A549 treated with CpdA at 1 μM for 4 hours (cell line): ENCODE results near the gene EMC9. TPM values are rescaled to one million over a fixed set of nuclear protein-coding genes. Genes with fewer than 3 reads are reported as not detected.

Experiments
- total RNA-seq: library from RNA; stranded (reverse); fragments of 200-300 nt; extraction: Qiagen RNA extraction; gene quantifications from 5 replicates; pipeline ENCODE4 v1.2.3, GENCODE V29; 2022; ENCODE audit warnings: low read depth

Gene EMC9, protein sequence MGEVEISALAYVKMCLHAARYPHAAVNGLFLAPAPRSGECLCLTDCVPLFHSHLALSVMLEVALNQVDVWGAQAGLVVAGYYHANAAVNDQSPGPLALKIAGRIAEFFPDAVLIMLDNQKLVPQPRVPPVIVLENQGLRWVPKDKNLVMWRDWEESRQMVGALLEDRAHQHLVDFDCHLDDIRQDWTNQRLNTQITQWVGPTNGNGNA
- total RNA-seq, result 48.8 to 64.4 TPM (median 62.6 TPM) in 5 replicates

DNA sequence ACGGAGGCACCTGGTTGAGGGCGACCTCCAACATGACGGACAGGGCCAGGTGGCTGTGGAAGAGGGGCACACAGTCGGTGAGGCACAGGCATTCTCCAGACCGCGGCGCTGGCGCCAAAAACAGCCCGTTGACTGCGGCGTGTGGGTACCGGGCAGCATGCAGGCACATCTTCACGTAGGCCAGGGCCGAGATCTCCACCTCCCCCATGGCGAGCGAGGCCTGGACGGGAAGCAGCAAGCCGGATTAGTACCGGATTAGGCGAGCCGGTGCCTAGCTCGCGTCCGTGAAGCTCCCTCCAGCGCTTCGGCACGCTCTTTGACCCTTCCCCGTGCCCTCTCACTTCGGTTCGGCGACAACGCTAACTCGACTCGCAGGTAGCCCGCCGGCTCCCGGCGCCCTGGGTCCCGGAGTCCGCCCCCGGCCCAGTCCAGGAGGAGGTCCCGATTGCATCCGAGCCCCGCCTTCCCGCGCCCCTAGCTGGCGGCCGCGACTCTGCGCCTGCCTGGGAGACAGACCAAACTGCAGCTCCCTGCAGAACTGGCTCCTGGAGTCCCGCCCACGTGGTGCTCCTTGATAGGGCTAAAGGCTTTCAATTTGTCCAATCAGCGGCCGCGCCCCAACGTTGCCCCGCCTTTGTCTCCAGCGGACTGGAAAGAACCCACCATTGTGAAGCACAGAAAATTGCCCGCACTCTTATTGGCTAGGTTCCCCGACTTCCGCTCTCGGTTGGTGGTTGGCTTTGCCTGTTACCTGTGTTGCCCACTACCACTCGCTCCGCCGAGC lies at the start of gene EMC9:
Gene EMC9, minus strand, starts transcription at position 495 of the 784 bp plus-strand sequence. Its CDS starts 287 bp downstream, at position 208.

DNA sequence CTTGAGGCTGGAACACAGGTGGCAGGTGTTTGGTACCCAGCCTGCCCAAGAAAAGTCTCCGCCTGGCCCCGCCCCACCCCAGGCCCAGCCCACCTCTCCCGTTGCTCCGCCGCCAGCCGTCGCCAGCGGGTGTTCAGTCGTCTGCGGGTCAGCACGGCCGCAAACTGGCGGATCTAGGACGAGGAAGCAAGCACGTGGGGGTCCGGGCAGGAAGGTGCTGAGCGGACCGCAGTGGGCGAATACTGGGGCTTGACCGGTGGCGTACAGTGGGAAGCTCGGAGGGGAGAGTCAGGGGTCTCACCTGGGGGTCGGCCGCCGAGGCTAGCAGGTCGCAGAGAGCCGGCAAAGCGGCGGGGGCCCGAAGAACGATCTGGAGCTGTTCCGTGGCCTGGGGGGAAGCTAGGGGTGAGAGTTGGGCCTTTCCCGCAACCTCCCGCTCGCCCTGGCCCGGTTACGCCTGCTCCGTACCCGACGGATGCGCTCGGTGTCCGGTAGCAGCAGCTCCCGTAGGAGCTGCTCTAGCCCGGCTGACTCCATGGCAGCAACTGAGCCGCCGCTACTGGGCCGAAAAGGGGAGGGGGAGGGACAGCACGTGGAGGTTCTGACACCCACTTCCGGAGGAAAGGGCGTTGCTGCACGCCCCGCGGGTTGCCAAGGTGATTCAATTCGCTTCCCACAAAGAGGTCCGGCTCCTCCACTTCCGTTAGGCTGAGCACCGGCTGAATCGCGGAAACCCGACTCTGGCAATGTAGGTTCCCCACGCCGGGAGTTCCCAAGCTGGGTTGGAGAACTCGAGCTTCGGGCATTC lies 47.1 kb upstream of the EMC9 start, which contains the start of gene IPO4:
Gene IPO4, minus strand, starts transcription at position 566 of the 808 bp plus-strand sequence. Its CDS starts 29 bp downstream, at position 537.

DNA sequence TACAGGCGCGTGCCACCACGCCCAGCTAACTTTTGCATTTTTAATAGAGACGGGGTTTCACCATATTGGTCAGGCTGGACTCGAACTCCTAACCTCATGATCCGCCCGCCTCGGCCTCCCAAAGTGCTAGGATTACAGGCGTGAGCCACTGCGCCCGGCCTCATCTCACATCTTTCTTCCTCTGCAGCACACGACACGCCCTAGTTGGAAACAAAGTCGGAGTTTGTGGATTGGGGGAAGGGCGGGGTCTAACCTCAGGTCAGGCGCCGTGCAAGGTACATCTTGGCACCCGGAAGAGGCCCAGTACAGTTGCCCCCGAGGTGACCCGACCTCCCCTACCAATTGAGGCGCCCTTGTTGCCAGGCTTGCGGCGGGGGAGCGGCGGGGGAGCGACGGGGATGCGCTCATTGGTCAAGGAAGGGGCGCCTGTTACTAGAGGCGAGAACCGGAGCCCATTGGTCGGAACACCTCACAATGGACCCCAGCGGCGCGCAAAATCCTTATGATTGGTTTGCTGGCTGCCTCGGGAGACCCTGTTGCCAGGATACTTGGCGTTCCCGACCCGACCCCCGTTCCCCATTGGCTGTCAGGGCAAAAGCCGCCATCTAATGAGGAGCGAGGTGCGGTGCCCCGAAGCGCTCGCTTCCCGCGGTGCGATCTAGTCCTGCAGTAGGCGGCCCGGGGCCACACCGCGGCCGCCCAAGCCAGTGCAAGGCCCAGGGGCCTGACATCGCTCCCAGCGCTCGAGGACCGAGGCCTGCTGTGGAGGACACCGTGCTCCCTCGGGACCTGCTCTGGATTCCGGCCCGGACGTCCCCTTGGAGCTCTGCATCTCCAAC lies 30.2 kb upstream of the EMC9 start, which contains the start of gene REC8:
Gene REC8, plus strand, starts transcription at position 659 of the 839 bp plus-strand sequence. CDS start 473 bp downstream, outside the sequence.

DNA sequence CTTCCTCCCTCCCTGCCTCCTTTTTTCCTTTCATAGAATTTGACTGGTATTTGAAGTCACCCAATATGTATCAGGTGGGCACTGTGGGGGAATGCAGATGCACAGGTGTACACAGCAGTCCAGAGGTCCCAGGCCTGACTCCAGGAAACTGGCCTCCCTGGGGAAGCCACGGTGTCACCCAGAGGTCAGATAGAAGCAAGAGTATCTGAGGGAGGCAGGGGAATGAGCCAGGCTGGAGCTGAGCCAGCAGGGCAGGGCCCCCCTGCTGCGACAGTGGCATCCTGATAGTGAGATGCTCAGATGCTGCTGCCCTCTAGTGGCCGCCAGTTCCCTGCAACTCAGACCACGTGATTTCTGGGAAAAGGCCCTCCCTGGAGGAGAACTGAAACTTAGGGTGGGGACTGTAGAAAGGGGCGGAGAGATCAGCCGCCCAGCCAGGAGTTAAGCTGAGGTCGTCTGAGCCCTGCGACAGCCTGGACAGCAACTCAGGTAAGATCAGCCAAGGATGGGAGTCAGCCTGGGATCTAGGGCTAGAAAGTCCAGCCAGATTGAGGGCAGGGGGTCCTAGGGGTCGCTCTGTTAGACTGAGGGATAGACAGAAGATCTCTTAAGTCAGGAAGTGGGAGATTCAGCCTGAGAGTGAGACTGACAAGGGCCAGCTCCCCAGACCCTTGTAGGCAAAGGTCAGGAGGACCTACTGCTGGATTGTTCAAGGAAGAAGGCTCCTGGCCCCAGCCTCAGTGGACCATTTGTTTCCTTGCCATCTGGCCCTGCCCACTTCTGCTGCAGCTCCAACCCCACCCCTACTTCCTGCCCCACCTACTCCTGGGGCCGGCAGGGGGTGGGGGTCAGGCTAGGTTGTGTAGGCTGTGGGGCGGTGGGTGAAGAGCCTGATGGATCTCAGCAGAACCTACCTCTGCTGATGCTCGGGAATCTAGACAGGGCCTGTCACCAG lies 19.7 kb upstream of the EMC9 start, which contains the start of gene IRF9:
Gene IRF9, plus strand, starts transcription at position 416 of the 955 bp plus-strand sequence. CDS start 880 bp downstream, outside the sequence.

DNA sequence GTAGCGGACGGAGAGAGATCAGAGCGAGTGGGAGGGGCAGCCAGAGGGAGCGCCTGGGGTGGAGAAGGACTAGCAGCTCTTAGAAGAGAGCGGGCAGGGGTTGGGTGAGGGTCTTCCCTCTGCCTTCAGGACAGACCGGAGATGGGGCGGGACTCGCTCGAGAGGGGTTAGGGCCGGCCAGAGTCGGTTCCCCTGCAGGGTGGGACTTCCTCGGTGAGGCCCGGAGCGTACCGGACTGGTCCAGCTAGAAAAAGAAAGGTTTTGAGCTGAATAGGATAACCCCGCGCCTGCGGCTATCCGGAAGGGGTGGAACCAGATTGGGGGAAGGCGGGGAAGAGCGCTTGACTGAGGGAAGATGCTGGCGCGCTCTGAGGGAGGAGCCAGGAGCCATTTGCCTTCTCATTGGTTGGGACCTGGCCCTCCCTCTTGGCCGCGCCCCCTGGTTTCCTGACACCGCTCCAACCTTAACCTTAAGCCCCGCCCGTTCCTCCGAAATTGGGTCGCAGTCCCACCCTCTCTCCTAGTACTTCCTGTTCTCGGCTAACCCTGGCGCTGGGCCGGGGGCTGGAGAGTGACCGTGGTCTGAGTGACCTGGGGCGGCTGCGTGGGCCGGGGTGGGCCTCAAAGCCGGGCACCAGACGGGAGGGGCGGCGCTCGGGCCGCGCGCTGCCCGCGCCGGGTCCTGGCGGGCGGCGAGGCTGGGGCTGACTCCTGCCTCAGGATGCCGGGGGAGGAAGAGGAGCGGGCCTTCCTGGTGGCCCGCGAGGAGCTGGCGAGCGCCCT lies 5.8 kb upstream of the EMC9 start, which contains the start of gene RNF31:
Gene RNF31, plus strand, starts transcription at position 521 of the 783 bp plus-strand sequence. Its CDS starts 201 bp downstream, at position 722.

DNA sequence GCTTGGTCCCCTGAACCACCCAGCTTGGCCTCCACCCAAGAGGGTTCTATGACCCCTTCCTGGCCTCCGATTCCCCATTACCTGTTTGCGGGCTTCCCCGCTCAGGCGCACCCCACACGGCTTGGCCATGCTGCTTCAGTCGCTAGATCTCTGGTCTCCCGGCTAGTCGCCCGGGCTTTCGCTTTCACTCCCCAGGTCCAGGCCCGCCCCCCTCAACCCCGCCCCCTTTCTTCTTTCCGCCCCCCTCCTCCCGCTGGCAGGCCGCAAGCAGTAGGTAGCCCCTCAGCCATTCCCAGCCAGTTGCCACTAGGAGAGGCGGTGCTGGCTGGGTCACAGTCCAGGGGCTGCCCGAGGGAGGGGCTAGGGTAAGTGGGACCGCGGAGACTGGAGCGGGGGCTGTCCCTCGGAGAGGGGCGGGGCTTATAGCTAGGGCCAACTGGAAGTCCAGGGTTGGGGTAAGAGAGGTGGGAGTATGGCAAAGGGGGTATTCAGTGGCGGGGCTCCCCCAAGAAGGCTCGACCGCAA lies 5.1 kb upstream of the EMC9 start, which contains the start of gene PSME2:
Gene PSME2, minus strand, starts transcription at position 158 of the 525 bp plus-strand sequence. Its CDS starts 29 bp downstream, at position 129.

DNA sequence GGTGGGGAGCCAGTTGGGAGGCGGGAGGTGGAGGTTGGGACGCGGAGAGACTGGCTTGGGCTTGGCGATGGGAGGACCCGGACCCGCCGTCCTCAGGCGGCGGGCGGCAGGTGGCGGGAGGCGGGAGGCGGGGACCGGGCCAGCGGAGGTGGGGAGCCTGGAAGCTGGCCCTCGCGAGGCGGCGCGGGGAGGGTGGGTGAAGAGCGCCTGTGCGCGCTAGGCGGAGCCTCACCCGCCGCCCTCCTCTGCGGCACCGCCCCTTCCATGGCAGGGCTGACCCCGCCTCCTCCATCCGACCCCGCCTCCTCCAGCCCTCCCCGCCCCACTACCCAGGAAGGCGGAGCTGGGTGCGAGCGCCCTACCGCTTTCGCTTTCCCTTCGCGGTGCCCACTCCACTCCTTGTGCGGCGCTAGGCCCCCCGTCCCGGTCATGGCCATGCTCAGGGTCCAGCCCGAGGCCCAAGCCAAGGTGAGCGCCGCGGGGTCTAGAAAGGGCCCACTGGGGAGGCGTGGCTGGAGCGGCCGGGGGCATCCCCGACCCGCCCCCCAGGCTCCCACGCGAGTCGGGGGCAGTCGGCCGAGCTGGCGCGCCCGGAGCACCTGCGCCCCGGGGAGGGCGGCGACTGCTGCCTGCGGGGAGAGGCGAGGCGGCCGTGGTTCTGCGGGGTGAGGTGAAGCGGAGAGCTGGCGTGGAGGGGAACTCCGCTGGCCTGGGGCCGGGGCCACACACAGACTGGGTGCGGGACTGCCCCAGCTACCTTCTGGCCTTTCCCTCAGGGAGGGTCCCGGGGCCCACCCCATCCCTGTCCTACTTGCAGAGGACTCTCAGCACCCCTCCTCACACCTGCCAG lies 5.3 kb downstream of the EMC9 start, which contains the start of gene PSME1:
Gene PSME1, plus strand, starts transcription at position 361 of the 850 bp plus-strand sequence. Its CDS starts 69 bp downstream, at position 430.

DNA sequence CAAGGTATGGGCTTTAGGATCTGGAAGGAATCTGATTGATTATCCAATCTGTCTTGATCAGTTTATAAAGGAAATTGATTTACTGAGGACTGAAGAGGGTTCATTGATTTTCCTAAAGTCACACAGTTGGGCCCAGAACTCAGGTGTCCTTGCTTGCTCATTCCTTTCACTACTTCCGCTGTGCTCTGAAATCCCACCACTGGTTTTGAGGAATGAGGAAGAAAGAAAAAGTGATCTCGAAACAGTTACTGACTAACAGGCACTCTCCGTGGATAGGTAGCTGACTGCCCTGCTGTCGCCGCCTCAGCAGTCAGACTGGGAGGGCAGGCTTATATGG lies 11.0 kb downstream of the EMC9 start, which contains the start of gene FITM1:
Gene FITM1, plus strand, starts transcription at position 280 of the 337 bp plus-strand sequence. CDS start 905 bp downstream, outside the sequence.

DNA sequence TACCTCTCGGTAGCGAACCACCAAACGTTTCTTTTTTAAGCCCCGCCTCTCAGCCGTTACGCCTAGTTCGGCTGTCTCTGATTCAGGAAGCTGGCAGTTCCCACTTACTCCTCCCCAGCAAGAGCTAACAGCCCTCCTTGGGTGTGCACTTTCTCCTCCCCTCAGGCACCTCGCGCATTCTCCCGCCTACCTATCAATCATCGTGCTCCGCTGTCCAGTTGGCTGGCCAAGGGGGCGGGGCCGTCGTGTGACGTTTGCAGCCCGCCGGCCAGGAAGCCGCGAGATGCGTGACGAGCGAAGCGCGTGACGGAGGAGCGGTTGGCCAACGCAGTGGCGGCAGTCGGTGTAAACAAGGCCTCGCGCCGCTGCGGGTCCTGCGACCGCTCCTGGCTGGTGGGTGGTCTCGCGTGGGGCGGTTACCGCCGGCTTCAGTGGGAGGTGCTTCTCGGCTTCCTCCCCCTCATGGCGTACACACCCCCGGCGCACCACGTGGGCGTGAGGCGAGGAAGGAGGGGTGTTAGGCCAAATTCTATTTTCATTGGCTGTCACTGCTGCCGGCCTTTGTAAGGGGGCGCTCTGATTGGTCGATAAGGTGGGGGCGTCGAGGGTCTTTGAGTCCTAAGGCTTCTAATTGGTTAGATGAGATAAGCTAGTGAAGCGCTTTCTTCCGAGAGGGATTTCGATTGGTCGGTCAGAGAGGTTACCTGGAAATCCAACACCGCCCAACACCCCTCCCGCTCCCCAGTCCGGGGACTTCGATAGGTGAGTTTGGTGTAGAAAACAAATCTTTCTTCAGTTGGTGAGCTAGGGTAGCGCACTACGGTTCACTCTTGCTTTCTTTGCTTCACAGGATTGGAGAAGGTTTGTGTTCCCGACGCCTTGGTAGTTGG lies 26.6 kb downstream of the EMC9 start, which contains the start of the genes DCAF11 and NRL:
Gene DCAF11, plus strand, starts transcription at position 246 of the 890 bp plus-strand sequence. CDS start 818 bp downstream, outside the sequence.
Gene NRL, minus strand, starts transcription at position 418 of the 890 bp plus-strand sequence. CDS start 32,101 bp downstream, outside the sequence.

DNA sequence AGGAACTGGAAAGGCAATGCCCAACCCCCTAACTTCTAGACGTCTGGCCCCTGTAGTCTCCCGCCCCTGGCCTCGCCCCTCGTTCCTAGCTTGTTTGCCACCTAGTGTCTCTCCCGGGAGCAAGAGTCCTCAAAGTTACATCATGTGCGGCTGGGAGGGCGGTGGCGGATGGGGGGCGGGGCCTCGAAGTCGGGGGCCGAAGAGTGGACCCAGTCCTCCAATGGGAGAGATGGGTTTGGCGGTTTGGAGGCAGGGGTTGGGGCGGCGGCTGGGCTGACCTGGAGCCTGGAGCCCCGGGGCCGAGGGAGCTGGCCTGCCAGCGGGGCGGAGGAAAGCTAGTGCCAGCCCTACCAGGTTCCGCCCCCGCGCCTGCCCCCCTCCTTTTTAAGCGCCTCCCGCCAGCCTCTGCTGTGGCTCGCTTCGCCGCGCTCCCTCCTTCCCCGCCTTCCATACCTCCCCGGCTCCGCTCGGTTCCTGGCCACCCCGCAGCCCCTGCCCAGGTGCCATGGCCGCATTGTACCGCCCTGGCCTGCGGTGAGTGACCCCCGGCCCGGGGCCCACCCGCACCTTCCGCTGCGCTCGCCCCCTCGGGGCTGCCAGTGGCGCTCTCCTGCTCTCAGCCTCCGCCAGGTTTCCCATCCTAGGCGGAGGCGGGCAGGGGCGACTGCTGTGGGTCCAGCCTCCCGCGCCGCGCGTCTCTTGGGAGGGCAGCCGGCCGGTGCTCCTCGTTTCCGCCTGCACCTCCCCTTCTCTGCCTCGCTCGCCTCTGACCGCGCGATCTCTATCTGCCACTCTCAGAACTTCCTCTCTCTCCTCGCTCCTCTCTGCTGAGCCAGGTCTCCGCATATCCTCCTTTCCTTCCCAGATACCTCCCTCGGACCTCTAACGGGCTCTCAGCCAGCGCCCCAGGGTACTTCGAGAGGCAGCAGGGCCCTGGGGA lies 47.2 kb downstream of the EMC9 start, which contains the start of gene PCK2:
Gene PCK2, plus strand, starts transcription at position 411 of the 940 bp plus-strand sequence. Its CDS starts 95 bp downstream, at position 506.

Other genes with a start within 250 kb of the EMC9 start
- 43.9 to 47.2 TPM (median 46.1 TPM) in 5 replicates for gene DHRS4, start 187.8 kb downstream of the EMC9 start, total RNA-seq
- 26.6 to 33.9 TPM (median 31.5 TPM) in 5 replicates for gene DHRS4L2, start 152.7 kb downstream of the EMC9 start, total RNA-seq
- 0.38 to 0.56 TPM (median 0.45 TPM) in 5 replicates for gene CARMIL3, start 89.6 kb downstream of the EMC9 start, total RNA-seq
- gene CPNE6, start 70.0 kb downstream of the EMC9 start, total RNA-seq, result not detected in 5 replicates
- 18.2 to 20.8 TPM (median 19.0 TPM) in 5 replicates for gene PCK2, start 47.3 kb downstream of the EMC9 start, total RNA-seq
- 20.4 to 24.2 TPM (median 21.1 TPM) in 5 replicates for gene DCAF11, start 26.8 kb downstream of the EMC9 start, total RNA-seq
- 0.48 to 1.2 TPM (median 1.0 TPM) in 5 replicates for gene NRL, start 26.6 kb downstream of the EMC9 start, total RNA-seq
- gene FITM1, start 10.9 kb downstream of the EMC9 start, total RNA-seq, result 0.13 TPM in 1 of 5 replicates, not detected in the others
- gene PSME1, start 5.4 kb downstream of the EMC9 start, total RNA-seq, result 165 to 182 TPM (median 174 TPM) in 5 replicates
- gene PSME2, start 5.0 kb upstream of the EMC9 start, total RNA-seq, result 175 to 204 TPM (median 181 TPM) in 5 replicates
- gene RNF31, start 5.9 kb upstream of the EMC9 start, total RNA-seq, result 21.0 to 29.8 TPM (median 27.3 TPM) in 5 replicates
- 17.3 to 22.2 TPM (median 20.2 TPM) in 5 replicates for gene IRF9, start 19.7 kb upstream of the EMC9 start, total RNA-seq
- 3.7 to 7.0 TPM (median 4.8 TPM) in 5 replicates for gene REC8, start 30.5 kb upstream of the EMC9 start, total RNA-seq
- gene IPO4, start 47.2 kb upstream of the EMC9 start, total RNA-seq, result 76.9 to 102 TPM (median 78.5 TPM) in 5 replicates
- gene TM9SF1, start 53.9 kb upstream of the EMC9 start, total RNA-seq, result 63.8 to 71.3 TPM (median 70.1 TPM) in 5 replicates
- gene TSSK4, start 64.1 kb upstream of the EMC9 start, total RNA-seq, result not detected in 5 replicates
- gene CHMP4A, start 71.9 kb upstream of the EMC9 start, total RNA-seq, result 78.2 to 95.9 TPM (median 81.6 TPM) in 5 replicates
- 28.2 to 30.5 TPM (median 28.9 TPM) in 5 replicates for gene MDP1, start 74.5 kb upstream of the EMC9 start, total RNA-seq
- 443 to 489 TPM (median 464 TPM) in 5 replicates for gene NEDD8, start 90.8 kb upstream of the EMC9 start, total RNA-seq
- gene GMPR2, start 91.3 kb upstream of the EMC9 start, total RNA-seq, result 54.6 to 64.7 TPM (median 59.1 TPM) in 5 replicates
- gene TINF2, start 101.0 kb upstream of the EMC9 start, total RNA-seq, result 33.6 to 39.6 TPM (median 38.4 TPM) in 5 replicates
- 0.48 to 1.2 TPM (median 1.2 TPM) in 5 replicates for gene TGM1, start 121.6 kb upstream of the EMC9 start, total RNA-seq
- gene RABGGTA, start 130.0 kb upstream of the EMC9 start, total RNA-seq, result 15.9 to 17.8 TPM (median 17.5 TPM) in 5 replicates
- gene DHRS1, start 158.2 kb upstream of the EMC9 start, total RNA-seq, result 10.3 to 13.4 TPM (median 11.5 TPM) in 5 replicates
- gene NOP9, start 158.3 kb upstream of the EMC9 start, total RNA-seq, result 15.1 to 19.5 TPM (median 18.5 TPM) in 5 replicates
- 0.18 to 0.50 TPM (median 0.32 TPM) in 5 replicates for gene CIDEB, start 166.4 kb upstream of the EMC9 start, total RNA-seq
- 2.9 to 7.2 TPM (median 3.7 TPM) in 5 replicates for gene LTB4R2, start 168.5 kb upstream of the EMC9 start, total RNA-seq
- 5.3 to 7.0 TPM (median 6.2 TPM) in 5 replicates for gene LTB4R, start 169.9 kb upstream of the EMC9 start, total RNA-seq
- gene ADCY4, start 193.5 kb upstream of the EMC9 start, total RNA-seq, result not detected in 5 replicates
- not detected in 5 replicates for gene RIPK3, start 198.4 kb upstream of the EMC9 start, total RNA-seq
- gene NFATC4, start 226.6 kb upstream of the EMC9 start, total RNA-seq, result 0.07 to 0.40 TPM (median 0.22 TPM) in 5 replicates